HepG2 (cell line): ENCODE data around the gene SLC12A1. TPM values are rescaled to one million over a fixed set of nuclear protein-coding genes. Genes with fewer than 3 reads are reported as not detected.
A peak's percentile ranks its signal among the peaks of the same experiment; 100 is the strongest.

ENCODE experiments used
- ATAC-seq: fragments of 200-7000 bp; cut with Tn5 transposase; 3 replicates; pipeline ENCODE4 v1.9.1; 2020; ENCODE audit warnings: mild to moderate bottlenecking, moderate library complexity
- BruUV-seq: library from RNA; stranded (reverse); fragments of 400-500 nt; replicated peaks from 2 replicates; lab custom pipeline; 2021; lab: Mats Ljungman, UMichigan
- CTCF ChIA-PET: fragments of 300-600 bp; formaldehyde crosslinking; extraction: SDS; loops from one replicate; lab custom pipeline; 2021; ENCODE audit warnings: low total read pairs, inconsistent platforms, low intra/inter-chr PET ratio; lab: Yijun Ruan, JAX
- POLR2A ChIA-PET: fragments of 350-600 bp; sonication (Branson Sonifier 250); formaldehyde crosslinking; loops from one replicate; lab custom pipeline; 2020; ENCODE audit warnings: antibody characterized with exemption, inconsistent platforms; lab: Yijun Ruan, JAX
- DNase-seq: peaks from one replicate; pipeline ENCODE4 v3.0.0-alpha.2; 2015; ENCODE audit warnings: low spot score
- FAIRE-seq: peaks from 3 replicates; lab custom pipeline; 2011; peaks lifted over from hg19 to GRCh38; lab: Jason Lieb, UNC
- H2AFZ ChIP-seq: one replicate; pipeline ENCODE4 v1.6.1; 2011; ENCODE audit warnings: low read length, inconsistent platforms
- H3K27ac ChIP-seq: fragments of 300-600 bp; 3 replicates; pipeline ENCODE4 v1.8.0; 2011; ENCODE audit warnings: mixed run types, mild to moderate bottlenecking, mixed read lengths, low read length, inconsistent platforms; ENCODE audit not compliant: insufficient read depth; ENCODE audit errors: extremely low read length
- H3K27me3 ChIP-seq, 2 experiments: fragments of 200-600 bp in 1 of 2; 2 replicates in 1 of 2; 3 replicates in 1 of 2; pipeline versions ENCODE4 v1.6.0 to v1.8.0; 2011; ENCODE audit warnings: low read length in 2 of 2, mild to moderate bottlenecking in 2 of 2, moderate library complexity in 2 of 2, inconsistent platforms in 1 of 2; ENCODE audit not compliant: insufficient read depth in 2 of 2, control insufficient read depth in 1 of 2
- H3K36me3 ChIP-seq, 2 experiments: fragments of 200-600 bp in 1 of 2; replicated peaks in 1 of 2; 2 replicates in 1 of 2; 3 replicates in 1 of 2; pipeline versions ENCODE4 v1.5.1 to v1.8.0; 2011; ENCODE audit warnings: low read length in 2 of 2, inconsistent platforms in 1 of 2; ENCODE audit not compliant: insufficient read depth in 2 of 2, control insufficient read depth in 1 of 2
- H3K4me1 ChIP-seq: 2 replicates; pipeline ENCODE4 v1.5.1; 2012; ENCODE audit warnings: low read length, inconsistent platforms; ENCODE audit not compliant: insufficient read depth
- H3K4me2 ChIP-seq: 2 replicates; pipeline ENCODE4 v1.6.0; 2011; ENCODE audit warnings: low read depth, low read length, inconsistent platforms
- H3K4me3 ChIP-seq, 3 experiments: fragments of 200-600 bp in 1 of 3; sonication (generic), shearing (Covaris generic) in 1 of 3; replicated peaks in 1 of 3; 2 replicates each; pipeline ENCODE4 v1.5.1; 2011 to 2016; ENCODE audit warnings: low read length in 3 of 3, inconsistent platforms in 2 of 3, low read depth in 2 of 3, mild to moderate bottlenecking in 2 of 3, control low read depth in 1 of 3, mixed read lengths in 1 of 3; ENCODE audit not compliant: insufficient read depth in 1 of 3
- H3K79me2 ChIP-seq: one replicate; pipeline ENCODE4 v1.6.1; 2011; ENCODE audit warnings: low read length, inconsistent platforms; ENCODE audit not compliant: insufficient read depth
- H3K9ac ChIP-seq: 2 replicates; pipeline ENCODE4 v1.6.0; 2011; ENCODE audit warnings: mild to moderate bottlenecking, low read depth, low read length, inconsistent platforms; ENCODE audit not compliant: insufficient read depth
- H3K9me3 ChIP-seq: 2 replicates; pipeline ENCODE4 v1.5.1; 2012; ENCODE audit warnings: mild to moderate bottlenecking, low read length
- H4K20me1 ChIP-seq: 2 replicates; pipeline ENCODE4 v1.6.0; 2011; ENCODE audit warnings: inconsistent platforms, mild to moderate bottlenecking, low read length, moderate library complexity; ENCODE audit not compliant: insufficient read depth
- DZIP1 ChIP-seq: sonication (generic); formaldehyde crosslinking; IDR thresholded peaks from 2 replicates; pipeline ENCODE4 v1.5.0; 2020; ENCODE audit warnings: mild to moderate bottlenecking, missing genetic modification reagents
- IRF2 ChIP-seq: IDR thresholded peaks from 2 replicates; pipeline ENCODE4 v1.6.1; 2018; ENCODE audit warnings: missing genetic modification reagents, missing compliant biosample characterization
- JUND ChIP-seq: sonication (generic); formaldehyde crosslinking; IDR thresholded peaks from 2 replicates; pipeline ENCODE4 v1.8.0; 2022; ENCODE audit warnings: mild to moderate bottlenecking, missing genetic modification reagents
- KLF11 ChIP-seq: IDR thresholded peaks from 2 replicates; pipeline ENCODE4 v1.6.1; 2016; ENCODE audit warnings: missing compliant biosample characterization
- KLF6 ChIP-seq: IDR thresholded peaks from 2 replicates; pipeline ENCODE4 v1.8.0; 2016; ENCODE audit warnings: missing biosample characterization, missing genetic modification reagents
- NFE2L2 ChIP-seq: fragments of 150-350 bp; IDR thresholded peaks from 2 replicates; pipeline ENCODE4 v1.6.1; 2014; ENCODE audit warnings: low read length
- NFIC ChIP-seq: IDR thresholded peaks from 2 replicates; pipeline ENCODE4 v1.6.1; 2012; ENCODE audit warnings: mild to moderate bottlenecking, low read length, inconsistent platforms
- PBX2 ChIP-seq: IDR thresholded peaks from 2 replicates; pipeline ENCODE4 v1.6.1; 2016; ENCODE audit warnings: control low read depth
- PLSCR1 ChIP-seq: sonication (generic); formaldehyde crosslinking; IDR thresholded peaks from 2 replicates; pipeline ENCODE4 v1.5.0; 2020; ENCODE audit warnings: missing genetic modification reagents, mild to moderate bottlenecking, borderline replicate concordance
- SP140L ChIP-seq: sonication (generic); formaldehyde crosslinking; IDR thresholded peaks from 2 replicates; pipeline ENCODE4 v1.4.0; 2020; ENCODE audit warnings: missing genetic modification reagents, borderline replicate concordance
- TRIM24 ChIP-seq: sonication (generic); formaldehyde crosslinking; IDR thresholded peaks from 2 replicates; pipeline ENCODE4 v1.8.0; 2022; ENCODE audit warnings: mild to moderate bottlenecking, missing genetic modification reagents
- ZBTB43 ChIP-seq: sonication (generic); formaldehyde crosslinking; conservative IDR thresholded peaks from 2 replicates; pipeline ENCODE4 v1.4.0; 2020; ENCODE audit warnings: missing genetic modification reagents
- ZKSCAN5 ChIP-seq: sonication (generic); formaldehyde crosslinking; IDR thresholded peaks from 2 replicates; pipeline ENCODE4 v1.5.1; 2020; ENCODE audit warnings: mild to moderate bottlenecking, missing genetic modification reagents
- ZMAT5 ChIP-seq: sonication (generic); formaldehyde crosslinking; IDR thresholded peaks from 2 replicates; pipeline ENCODE4 v1.5.0; 2020; ENCODE audit warnings: mild to moderate bottlenecking, low read depth, missing genetic modification reagents, borderline replicate concordance
- ZNF354B ChIP-seq: sonication (generic); formaldehyde crosslinking; IDR thresholded peaks from 2 replicates; pipeline ENCODE4 v1.8.0; 2022; ENCODE audit warnings: mild to moderate bottlenecking, missing genetic modification reagents
- ZNF367 ChIP-seq: sonication (generic); formaldehyde crosslinking; IDR thresholded peaks from 2 replicates; pipeline ENCODE4 v1.4.0; 2020; ENCODE audit warnings: missing genetic modification reagents, borderline replicate concordance
- ZNF44 ChIP-seq: sonication (generic); formaldehyde crosslinking; IDR thresholded peaks from 2 replicates; pipeline ENCODE4 v1.5.1; 2020; ENCODE audit warnings: mild to moderate bottlenecking, missing genetic modification reagents
- WGBS: methylation state at CpG from one replicate; pipeline ENCODE4 v1.1.6; 2017; ENCODE audit warnings: low lambda C conversion rate; 5-methylcytosine and 5-hydroxymethylcytosine counted together
- in situ Hi-C: cut with HindIII; loops from 2 replicates; pipeline ENCODE4 v1.10.0; 2017; ENCODE audit warnings: low pct_unique_long_range_greater_than_20kb; ENCODE audit not compliant: extremely low pct_ligation_motif_present
- intact Hi-C: fragments of 100-400 bp; cut with micrococcal nuclease; formaldehyde crosslinking; loops from one replicate; pipeline ENCODE4 v1.10.0; 2022; ENCODE audit not compliant: unreplicated experiment
- polyA plus RNA-seq, 8 experiments: library from polyadenylated mRNA; depleted of rRNA in 3 of 8; stranded (reverse) in 7 of 8; unstranded in 1 of 8; fragments of >200 nt; fragmentation: Illumina TruSeq in 4 of 8; extraction: Trizol in 4 of 8; gene quantifications; 2 replicates each; pipeline versions ENCODE4 v1.2.1 to v1.2.3, GENCODE V29; 2011 to 2016; ENCODE audit warnings: low read depth in 4 of 8, missing spikeins in 1 of 8, mixed read lengths in 1 of 8; ENCODE audit not compliant: insufficient read depth in 1 of 8
- total RNA-seq, 5 experiments: library from RNA; depleted of rRNA; stranded (reverse); fragments of >200 nt; fragmentation: Illumina TruSeq; extraction: Trizol; gene quantifications; 2 replicates each; pipeline ENCODE4 v1.2.3, GENCODE V29; 2016; ENCODE audit warnings: low read depth in 1 of 5

SLC12A1 gene
- total and polyA plus RNA-seq, 2 of the 13 experiments (the other 11 are each of a cell fraction or from before 2014, with no cell fraction given) = not detected

- 36% methylated on average over 1 of the region's 1 CpG for WGBS
- Histone ChIP-seq H3K4me2 (peak overlapping the region; percentile 54; the same call in 1 of the 2 replicates), H3K27ac (no peak overlapping the region), H2AFZ (no peak overlapping the region), H3K9me3 (no peaks in the 10 kb centered on the region)
- FAIRE-seq = no peak
- intact Hi-C loops = no loop called here
- TF ChIP-seq NFE2L2 = no peak
- TF ChIP-seq NFIC = no peak
- no peak for TF ChIP-seq ZBTB43
- TF ChIP-seq IRF2 (CRISPR knock-in tag) = no peak
- no peak for TF ChIP-seq ZMAT5
- no peak for TF ChIP-seq ZNF44
- TF ChIP-seq JUND (CRISPR knock-in tag) = no peak
- TF ChIP-seq DZIP1 = no peak
- TF ChIP-seq ZKSCAN5 = no peak
- no peak for TF ChIP-seq SP140L (CRISPR knock-in tag)
- no peak for TF ChIP-seq KLF6 (CRISPR knock-in tag)
- no peak for TF ChIP-seq ZNF354B
- no peak for TF ChIP-seq KLF11
- no peak for TF ChIP-seq ZNF367 (CRISPR knock-in tag)
- no peak for TF ChIP-seq TRIM24 (CRISPR knock-in tag)
- TF ChIP-seq PBX2 (CRISPR knock-in tag) = no peak
- no peak for TF ChIP-seq PLSCR1
- TF ChIP-seq, all 625 proteins: peak for 0
- POLR2A ChIA-PET = no interaction called here
- in situ Hi-C loops = no loop called here
- no peak for DNase-seq
- no peaks in the 10 kb centered on the region for H3K36me3 ChIP-seq
- no peak for ATAC-seq
- H3K79me2 ChIP-seq = peaks cover 4% of the 10 kb centered on the region
- 0 out of 5 replicates have a peak, but pooled peaks cover 0 to 4% of the 10 kb centered on the region in 2 experiments for H3K27me3 ChIP-seq
- H3K4me3 ChIP-seq = peak overlapping the region; percentile 66 to 68 (median 66); a peak in 4 of 6 replicates
- no peak overlapping the region for H3K9ac ChIP-seq
- BruUV-seq = no TSS peak
- H3K4me1 ChIP-seq = peaks cover 11% of the 10 kb centered on the region
- H4K20me1 ChIP-seq = no peaks in the 10 kb centered on the region
- CTCF ChIA-PET = no interaction called here
Observed at GRCh38 chr15:48178648-48178931, 27.5 kb upstream of the SLC12A1 start.
